ENCODE measurements around the gene LDAF1. TPM values are rescaled to one million over a fixed set of nuclear protein-coding genes. Genes with fewer than 3 reads are reported as not detected.
"Not testable (repeated sequence)": the region's sequence is repeated elsewhere in the genome, so short reads cannot be mapped to it uniquely, and the experiment has no call there.

LDAF1 gene
- total RNA-seq, 1 donor = 65.5 TPM

- Histone ChIP-seq H4K20me1 (ENCODE audit: insufficient read depth, low read length) (peaks cover 5% of the 10 kb centered on the region), H3K4me1 (ENCODE audit: insufficient read depth, low read length) (peaks cover 11% of the 10 kb centered on the region), H3K36me3 (ENCODE audit: insufficient read depth, low read length) (peaks cover 21% of the 10 kb centered on the region), H2AFZ (ENCODE audit: low read length) (no peak overlapping the region), H3K27ac (ENCODE audit: low read depth, low read length) (no peak overlapping the region), H3K27me3 (ENCODE audit: insufficient read depth, low read length) (no peaks in the 10 kb centered on the region), H3K9me3 (ENCODE audit: low read depth, low read length) (no peaks in the 10 kb centered on the region), H3K4me2 (ENCODE audit: insufficient read depth, low read length) (no peak overlapping the region), H3K79me2 (ENCODE audit: insufficient read depth, low read length) (no peaks in the 10 kb centered on the region), H3K4me3 (ENCODE audit: insufficient read depth, low read length) (no peak overlapping the region)
- DNase-seq (ENCODE audit: insufficient read length, low spot score, missing footprints) = no peak
- no peak for TF ChIP-seq CTCF (IDR thresholded peaks at IDR 0.05; ENCODE audit: extremely low read depth, low read depth, low read length)
Measured at GRCh38 chr16:21167929-21168602, 9.6 kb downstream of the LDAF1 start.

DNA sequence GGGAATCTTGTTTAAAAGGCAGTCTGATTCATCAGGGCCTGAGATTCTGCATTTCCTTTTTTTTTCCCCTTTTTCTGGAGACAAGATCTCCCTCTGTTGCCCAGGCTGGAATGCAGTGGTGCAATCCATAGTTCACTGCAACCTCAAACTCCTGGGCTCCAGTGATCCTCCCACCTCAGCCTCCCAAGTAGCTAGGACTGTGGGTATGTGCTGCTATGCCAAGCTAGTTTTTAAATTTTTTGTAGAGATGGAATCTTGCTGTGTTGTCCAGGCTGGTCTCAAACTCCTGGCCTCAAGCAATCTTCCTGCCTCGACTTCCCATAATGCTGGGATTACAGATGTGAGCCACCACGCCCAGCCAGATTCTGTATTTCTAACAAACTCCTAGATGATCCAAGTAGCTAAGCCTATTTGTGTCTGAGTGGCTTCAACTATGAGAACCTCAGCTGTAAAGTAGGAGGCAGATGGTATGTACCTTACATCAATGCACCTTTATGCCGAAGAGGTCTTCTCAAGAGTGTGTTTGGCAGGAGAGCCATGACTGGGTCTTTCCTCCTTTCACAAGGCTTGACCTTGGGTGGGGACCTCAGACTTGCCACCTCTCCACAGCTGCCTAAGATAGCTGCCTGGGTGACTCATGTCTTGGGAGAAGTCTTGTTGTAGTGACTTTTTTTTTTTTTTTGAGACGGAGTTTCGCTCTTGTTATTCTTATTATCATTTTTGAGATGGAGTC, 10.9 kb downstream of the LDAF1 start:
- no peak for TF ChIP-seq CTCF (IDR thresholded peaks at IDR 0.05; ENCODE audit: extremely low read depth, low read depth, low read length)
- H4K20me1 ChIP-seq (ENCODE audit: insufficient read depth, low read length) = peaks cover 3% of the 10 kb centered on the region
- H3K36me3 ChIP-seq (ENCODE audit: insufficient read depth, low read length) = peaks cover 23% of the 10 kb centered on the region
- no peaks in the 10 kb centered on the region for H3K27me3 ChIP-seq (ENCODE audit: insufficient read depth, low read length)
- H3K4me1 ChIP-seq (ENCODE audit: insufficient read depth, low read length) = peaks cover 11% of the 10 kb centered on the region
- DNase-seq (ENCODE audit: insufficient read length, low spot score, missing footprints) = no peak
- no peaks in the 10 kb centered on the region for H3K9me3 ChIP-seq (ENCODE audit: low read depth, low read length)
- no peaks in the 10 kb centered on the region for H3K79me2 ChIP-seq (ENCODE audit: insufficient read depth, low read length)
- H3K27ac ChIP-seq (ENCODE audit: low read depth, low read length) = no peak overlapping the region
- no peak overlapping the region for H3K4me3 ChIP-seq (ENCODE audit: insufficient read depth, low read length)
- no peak overlapping the region for H3K4me2 ChIP-seq (ENCODE audit: insufficient read depth, low read length)
- no peak overlapping the region for H2AFZ ChIP-seq (ENCODE audit: low read length)

DNA sequence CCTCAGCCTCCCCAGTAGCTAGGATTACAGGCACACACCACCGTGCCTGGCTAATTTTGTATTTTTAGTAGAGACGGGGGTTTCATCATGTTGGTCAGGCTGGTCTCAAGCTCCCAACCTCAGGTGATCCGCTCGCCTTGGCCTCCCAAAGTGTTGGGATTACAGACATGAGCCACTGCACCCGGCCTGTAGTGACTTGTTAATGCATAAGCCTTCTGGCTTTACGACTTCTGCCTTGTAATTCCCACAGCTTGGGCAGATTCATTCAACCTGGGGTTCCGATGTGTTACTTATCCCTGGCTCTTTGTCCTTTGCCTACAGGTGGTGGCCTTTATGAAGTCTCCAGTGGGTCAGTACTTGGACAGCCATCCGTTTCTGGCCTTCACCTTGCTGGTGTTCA, 11.6 kb downstream of the LDAF1 start:
- H3K9me3 ChIP-seq (ENCODE audit: low read depth, low read length); H3K4me2 ChIP-seq (ENCODE audit: insufficient read depth, low read length); H2AFZ ChIP-seq (ENCODE audit: low read length); H3K27ac ChIP-seq (ENCODE audit: low read depth, low read length); H3K79me2 ChIP-seq (ENCODE audit: insufficient read depth, low read length); DNase-seq (ENCODE audit: insufficient read length, low spot score, missing footprints); H3K4me3 ChIP-seq (ENCODE audit: insufficient read depth, low read length); H3K27me3 ChIP-seq (ENCODE audit: insufficient read depth, low read length); H4K20me1 ChIP-seq (ENCODE audit: insufficient read depth, low read length): not testable (repeated sequence)
- Histone ChIP-seq H3K36me3 (ENCODE audit: insufficient read depth, low read length) (peaks cover 18% of the 10 kb centered on the region), H3K4me1 (ENCODE audit: insufficient read depth, low read length) (peaks cover 11% of the 10 kb centered on the region)

- H3K9me3 ChIP-seq (ENCODE audit: low read depth, low read length) = no peaks in the 10 kb centered on the region
- no peak overlapping the region for H3K27ac ChIP-seq (ENCODE audit: low read depth, low read length)
- DNase-seq (ENCODE audit: insufficient read length, low spot score, missing footprints) = no peak
- H4K20me1 ChIP-seq (ENCODE audit: insufficient read depth, low read length) = peaks cover 3% of the 10 kb centered on the region
- no peak overlapping the region for H3K4me2 ChIP-seq (ENCODE audit: insufficient read depth, low read length)
- TF ChIP-seq CTCF (IDR thresholded peaks at IDR 0.05; ENCODE audit: extremely low read depth, low read depth, low read length) = no peak
- no peaks in the 10 kb centered on the region for H3K79me2 ChIP-seq (ENCODE audit: insufficient read depth, low read length)
- H3K4me3 ChIP-seq (ENCODE audit: insufficient read depth, low read length) = no peak overlapping the region
- H3K4me1 ChIP-seq (ENCODE audit: insufficient read depth, low read length) = peaks cover 3% of the 10 kb centered on the region
- H2AFZ ChIP-seq (ENCODE audit: low read length) = no peak overlapping the region
- H3K27me3 ChIP-seq (ENCODE audit: insufficient read depth, low read length) = no peaks in the 10 kb centered on the region
- H3K36me3 ChIP-seq (ENCODE audit: insufficient read depth, low read length) = peaks cover 18% of the 10 kb centered on the region
Measured at GRCh38 chr16:21172650-21173049, 14.2 kb downstream of the LDAF1 start.
